Activated CD4-positive, alpha-beta T cell treated with anti-CD3 and anti-CD28 coated beads, Interleukin-2, amount 50 U/mL, for 48 hours (primary cell): ENCODE results near the gene CCL17.
A peak's percentile ranks its signal among the peaks of the same experiment; 100 is the strongest.
"Not testable (repeated sequence)": the region's sequence is repeated elsewhere in the genome, so short reads cannot be mapped to it uniquely, and the experiment has no call there.

Experiments used
- DNase-seq, 2 experiments: peaks; one replicate each; pipeline ENCODE4 v3.0.0-alpha.2; 2020

CCL17 gene

DNA sequence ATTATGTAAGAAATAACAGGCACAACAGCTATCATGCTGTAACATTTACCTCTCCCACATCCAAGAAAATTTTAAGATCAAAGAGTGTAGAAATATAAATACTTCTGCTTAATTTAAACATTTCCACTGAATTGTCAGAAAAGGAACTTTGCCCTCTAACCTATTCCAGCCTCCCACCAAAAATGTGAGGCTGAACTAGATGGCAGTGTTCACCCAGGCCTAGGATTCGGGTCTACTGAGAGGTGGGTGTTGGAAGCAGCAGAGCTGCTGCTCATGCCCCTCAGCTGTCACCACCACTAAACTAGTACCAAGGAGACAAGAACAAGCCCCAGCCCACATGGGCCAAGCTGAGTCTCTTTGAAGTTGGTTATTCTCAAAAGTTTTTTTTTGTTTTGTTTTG, 31.3 kb downstream of the CCL17 start:
- DNase-seq: no peak

DNA sequence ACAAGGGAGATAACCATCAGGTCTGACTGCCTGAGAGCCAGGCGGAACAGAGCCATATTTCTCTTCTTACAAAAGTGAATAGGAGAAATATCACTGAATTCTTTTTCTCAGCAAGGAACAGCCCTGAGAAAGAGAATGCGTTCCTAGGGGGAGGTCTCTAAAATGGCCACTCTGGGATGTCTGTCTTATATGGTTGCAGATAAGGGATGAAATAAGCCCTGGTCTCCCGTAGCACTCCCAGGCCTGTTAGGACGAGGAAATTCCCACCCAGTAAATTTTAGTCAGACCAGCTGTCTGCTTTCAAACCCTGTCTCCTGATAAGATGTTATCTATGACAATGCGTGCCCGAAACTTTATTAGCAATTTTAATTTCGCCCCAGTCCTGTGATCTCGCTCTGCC, 35.4 kb downstream of the CCL17 start:
- DNase-seq: not testable (repeated sequence)

DNA sequence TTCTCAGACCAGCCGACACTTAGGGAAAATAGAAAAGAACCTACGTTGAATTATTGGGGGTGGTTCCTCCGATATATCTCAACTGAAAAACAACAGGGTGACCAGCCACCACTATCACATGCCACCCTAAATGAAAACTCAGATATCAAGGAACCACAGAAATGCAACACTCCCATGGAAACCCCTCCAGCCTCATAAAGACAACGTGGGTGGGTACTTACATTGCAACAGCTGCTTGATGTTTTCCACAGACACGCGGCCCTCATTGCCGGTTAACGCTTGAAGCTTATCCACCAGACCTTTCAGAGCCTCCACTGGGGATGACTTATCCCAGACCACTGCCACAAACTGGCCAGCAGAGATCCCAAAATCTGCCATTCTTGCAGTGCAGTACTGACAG, 36.0 kb downstream of the CCL17 start:
- not testable (repeated sequence) for DNase-seq

DNA sequence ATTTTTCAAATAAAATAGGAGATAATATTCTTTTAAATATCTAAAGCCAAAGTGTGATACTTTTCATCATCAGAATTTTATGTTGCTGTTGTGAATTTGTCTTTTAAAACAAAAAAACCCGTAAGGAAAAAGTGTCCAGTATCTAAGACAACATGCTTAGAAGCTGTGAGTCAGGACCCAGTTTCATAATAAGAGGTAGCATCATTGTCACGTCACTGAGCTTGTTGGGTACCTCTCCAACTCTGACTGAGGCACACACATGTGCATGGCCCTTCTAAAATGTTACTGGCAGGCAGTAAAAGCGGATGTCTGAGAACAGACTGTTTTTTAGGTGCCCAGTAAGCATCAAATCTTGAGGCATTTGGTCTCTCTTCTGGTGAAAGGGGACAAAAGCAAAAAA, 40.1 kb downstream of the CCL17 start:
- no peak for DNase-seq

DNA sequence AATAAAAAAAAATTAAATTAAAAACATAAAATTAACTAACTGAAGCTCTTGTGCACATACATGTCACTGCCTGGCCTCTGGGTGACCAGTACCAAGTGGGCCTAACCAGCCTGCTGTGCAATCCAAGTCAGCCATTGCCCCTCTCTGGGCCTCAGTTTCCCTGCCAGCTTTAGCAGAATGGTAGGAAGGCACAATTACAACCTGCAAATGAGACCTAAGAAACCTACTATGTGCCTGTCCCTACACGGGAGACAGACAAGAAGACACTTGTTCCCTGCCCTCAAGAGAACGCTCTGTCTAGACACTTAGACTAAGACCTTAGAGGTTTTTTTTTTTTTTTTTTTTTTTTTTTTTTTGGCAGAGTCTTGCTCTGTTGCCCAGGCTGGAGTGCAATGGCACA, 40.9 kb downstream of the CCL17 start:
- DNase-seq: no peak

DNA sequence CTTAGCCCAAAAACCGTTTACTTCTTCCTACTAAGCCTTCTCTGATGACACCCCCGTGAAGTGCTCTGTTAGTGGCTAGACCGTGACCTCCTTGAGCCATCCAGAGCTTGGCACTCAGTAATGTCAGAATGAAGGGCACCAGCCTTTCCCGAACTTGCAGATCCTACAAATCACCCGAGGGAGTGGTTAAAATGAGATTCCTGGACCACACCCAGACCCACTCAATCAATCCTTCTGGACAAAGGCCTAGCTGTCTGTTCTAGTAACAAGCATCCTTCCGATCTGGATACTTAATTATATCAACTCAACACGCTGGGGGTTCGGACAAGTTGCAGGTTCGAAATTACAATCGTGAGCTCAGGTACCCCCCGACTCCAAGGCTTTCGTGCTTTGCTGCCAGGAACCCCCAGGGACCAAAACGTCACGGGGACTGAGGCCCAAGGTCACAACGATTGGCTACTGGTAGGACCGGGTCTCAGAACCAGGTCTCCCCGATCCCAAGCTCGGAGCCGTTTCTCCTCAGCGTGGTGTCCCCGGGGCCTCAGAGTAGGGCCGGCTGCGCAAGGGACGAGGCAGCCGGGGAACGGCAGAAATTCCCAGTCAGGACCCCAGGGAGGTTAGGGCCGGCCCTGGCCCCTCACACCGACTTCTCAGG, 42.1 kb downstream of the CCL17 start:
- peak in 1 of 2 experiments; percentile 42 for DNase-seq

DNA sequence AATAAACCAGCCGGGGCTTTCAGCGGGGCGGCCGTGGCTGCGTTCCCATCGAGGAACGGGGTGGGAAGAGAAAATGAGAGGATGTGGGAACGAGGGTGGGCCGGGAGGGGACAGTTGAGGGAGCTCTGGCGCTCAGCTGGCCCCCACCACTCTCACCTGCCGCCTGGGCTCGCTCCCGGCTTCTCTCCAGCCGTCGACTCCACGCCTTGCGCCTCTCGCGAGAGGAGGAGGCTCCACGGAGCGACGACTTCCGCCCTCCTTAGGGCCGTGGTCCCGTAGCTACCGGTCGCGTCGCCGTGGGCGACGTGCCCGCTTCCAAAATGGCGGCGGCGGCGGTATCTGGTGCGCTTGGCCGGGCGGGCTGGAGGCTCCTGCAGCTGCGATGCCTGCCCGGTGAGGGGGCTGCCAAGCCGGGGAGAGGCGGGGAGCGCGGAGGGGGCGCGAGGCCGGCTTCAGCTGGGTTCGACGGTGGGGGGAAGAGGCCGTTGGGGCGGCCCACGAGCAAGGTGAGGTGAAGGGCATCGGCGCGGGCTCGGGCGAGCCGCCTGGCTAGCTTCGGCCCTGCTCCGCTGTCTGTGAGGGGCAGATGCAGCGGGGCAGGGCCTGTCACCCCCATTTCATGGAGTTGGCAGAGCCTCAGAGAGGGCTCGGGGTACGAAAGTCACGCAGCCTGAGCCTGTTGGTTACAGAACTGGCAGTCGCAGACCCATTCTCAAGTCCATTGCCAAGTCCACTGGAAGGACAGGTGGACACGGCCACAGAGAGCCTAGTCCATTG, 42.8 kb downstream of the CCL17 start, which contains the start of the genes CIAPIN1 and COQ9:
Gene CIAPIN1 (minus strand): TSS at position 200 of the 777 bp plus-strand sequence. CDS start 6,457 bp downstream, outside the sequence.
Gene COQ9 (plus strand): TSS at position 294 of the 777 bp plus-strand sequence. CDS start 27 bp downstream, at position 321.
- DNase-seq: peak; percentile 90 to 93

DNA sequence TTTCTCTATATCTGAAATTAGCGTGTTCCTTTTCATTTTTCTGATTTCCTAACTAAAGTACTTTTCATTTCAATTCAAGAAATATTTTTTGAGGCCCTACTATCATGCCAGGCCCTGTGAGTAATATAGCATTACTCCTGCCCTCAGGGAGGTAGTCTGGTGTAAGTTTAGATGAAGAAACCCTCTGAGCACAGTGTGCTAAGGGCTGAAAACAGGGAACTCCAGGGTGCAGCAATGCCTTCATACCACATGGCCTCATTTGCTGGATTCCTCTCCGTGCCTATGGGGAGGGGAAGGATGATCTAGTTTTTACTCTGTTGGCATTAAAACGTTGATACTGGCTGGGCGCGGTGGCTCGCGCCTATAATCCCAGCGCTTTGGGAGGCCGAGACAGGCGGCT, 47.5 kb downstream of the CCL17 start:
- DNase-seq: no peak

DNA sequence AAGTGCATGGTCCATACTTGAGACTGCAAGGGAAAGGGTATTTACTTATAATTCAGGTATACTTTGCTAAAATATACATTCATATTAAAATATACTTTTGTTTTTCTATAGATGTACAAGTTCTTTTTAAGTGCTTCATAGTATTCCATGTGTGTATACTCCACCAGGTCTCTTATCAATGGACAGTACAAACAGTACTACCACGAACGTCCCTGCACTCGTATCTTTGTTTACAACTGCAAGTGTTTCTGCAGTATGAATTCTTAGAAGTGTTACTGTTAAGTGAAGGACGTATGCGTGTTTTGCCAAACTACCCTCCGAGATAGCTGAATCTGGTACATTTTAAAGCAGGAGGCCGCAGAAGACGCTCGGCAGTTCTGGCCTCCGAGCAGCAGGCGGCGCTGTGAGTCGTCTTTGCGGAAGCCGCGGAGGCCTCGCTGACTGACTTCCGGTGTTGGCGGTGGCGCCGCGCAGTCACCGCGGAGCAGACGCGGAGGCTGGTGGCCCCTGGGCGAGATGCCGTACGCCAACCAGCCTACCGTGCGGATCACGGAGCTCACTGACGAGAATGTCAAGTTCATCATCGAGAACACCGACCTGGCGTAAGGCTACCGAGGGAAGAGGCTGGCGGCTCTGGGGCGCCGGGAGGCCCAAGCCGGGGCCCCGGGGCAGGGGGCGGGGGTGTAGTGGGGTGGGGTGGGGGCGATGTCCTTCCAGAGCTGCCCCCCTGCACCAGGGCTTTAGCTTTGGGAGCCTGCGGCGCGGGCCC, 57.8 kb downstream of the CCL17 start, which contains the start of gene POLR2C:
Gene POLR2C (plus strand): TSS at position 471 of the 769 bp plus-strand sequence. CDS start 46 bp downstream, at position 517.
- DNase-seq: peak; percentile 94

DNA sequence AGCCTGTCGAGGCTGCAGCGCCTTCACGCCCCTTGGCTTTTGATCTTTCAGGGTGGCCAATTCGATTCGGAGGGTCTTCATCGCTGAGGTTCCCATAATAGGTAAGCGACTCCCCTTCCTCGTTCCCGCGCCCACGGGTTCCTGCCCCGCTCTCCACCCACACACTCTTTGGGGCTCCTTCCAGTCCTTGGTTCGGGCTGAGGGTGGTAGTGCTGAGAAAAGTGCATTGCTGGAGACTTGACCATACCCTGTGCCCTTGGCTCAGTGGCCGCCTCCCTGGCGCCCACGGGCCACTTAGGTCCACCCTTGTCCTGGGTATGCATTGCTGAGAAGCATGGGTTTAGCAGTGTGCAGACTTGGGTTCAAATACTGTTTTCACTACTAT, 58.4 kb downstream of the CCL17 start:
- DNase-seq: peak in 1 of 2 experiments; percentile 17

DNA sequence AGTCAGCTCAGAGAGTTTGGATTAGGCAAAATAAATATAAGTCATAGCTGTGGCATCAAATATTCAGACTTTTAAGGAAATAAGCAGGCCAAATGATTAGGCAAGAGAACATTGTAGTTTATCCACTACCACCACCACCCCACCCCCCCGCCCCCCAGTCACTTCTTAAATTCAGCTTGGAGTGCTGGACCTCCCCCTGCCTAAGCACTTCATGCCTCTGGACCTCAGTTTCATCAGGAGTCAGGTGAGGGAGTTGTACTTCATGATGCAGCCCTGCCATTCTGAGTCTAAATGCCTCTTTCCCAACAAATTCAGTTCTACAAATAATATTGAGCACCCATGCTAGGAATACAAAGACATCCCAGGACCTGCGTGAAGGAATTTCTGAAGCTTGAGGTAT, 60.0 kb downstream of the CCL17 start:
- DNase-seq: no peak
